Measurements from ENCODE around the gene INTS4.
A peak's percentile ranks its signal among the peaks of the same experiment; 100 is the strongest.
"Not testable (repeated sequence)": the region's sequence is repeated elsewhere in the genome, so short reads cannot be mapped to it uniquely, and the experiment has no call there.

The INTS4 gene

DNA sequence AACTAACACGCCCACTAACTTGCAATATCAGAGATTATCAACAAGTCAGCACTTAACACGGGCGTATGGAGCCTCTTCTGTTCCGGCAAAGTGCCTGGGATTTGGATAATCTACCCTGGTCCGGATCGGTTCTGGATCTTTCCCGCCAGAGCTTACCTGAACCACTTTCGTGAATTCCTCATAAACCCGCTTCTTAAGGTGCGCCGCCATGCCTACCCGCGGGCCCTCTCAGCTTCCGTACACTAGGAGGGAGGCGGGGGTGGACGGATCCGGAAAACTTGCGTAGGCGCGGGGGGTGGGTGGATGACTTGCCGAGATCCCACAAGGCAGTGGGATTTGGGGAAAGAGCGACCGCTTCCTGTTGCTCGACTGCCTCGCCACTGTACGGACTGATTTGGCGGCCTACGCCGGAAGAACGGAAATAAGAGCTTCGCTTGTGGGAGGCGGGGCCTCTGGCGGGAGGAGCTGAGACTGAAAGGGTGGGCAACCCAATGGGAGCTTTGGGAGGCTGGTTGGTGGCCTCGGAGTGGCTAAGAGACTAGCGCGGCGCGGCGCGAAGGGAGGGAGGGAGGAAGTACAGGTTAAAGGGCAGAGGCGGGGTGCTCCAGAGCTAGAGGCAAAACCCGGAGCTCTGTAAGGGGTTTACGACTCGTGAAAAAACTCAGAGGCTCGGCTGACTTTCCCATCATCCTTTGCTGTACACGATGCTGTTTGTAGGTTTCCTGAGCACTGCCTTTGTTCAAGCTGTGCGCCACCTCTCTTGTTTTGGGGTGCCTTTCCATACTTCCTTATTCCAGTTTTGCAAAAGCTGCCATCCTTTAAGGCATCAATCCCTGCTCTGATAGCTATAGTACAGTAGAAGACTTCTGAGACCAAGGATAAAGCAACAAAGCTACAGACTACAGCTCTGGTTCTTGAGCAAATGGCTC is at the start of gene INTS4:
INTS4 (minus strand) TSS at position 235 of the 929 bp plus-strand sequence; CDS start at position 210, 25 bp downstream.
- peak; percentile 98 to 100 (median 99) for DNase-seq
- intact Hi-C loops (cut with DNase I): loop anchor here (1.0 to 5.0 kb wide), 4 partner anchors 36 to 193 kb away; partner anchors contain the start of genes KCTD21, RSF1 and USP35

DNA sequence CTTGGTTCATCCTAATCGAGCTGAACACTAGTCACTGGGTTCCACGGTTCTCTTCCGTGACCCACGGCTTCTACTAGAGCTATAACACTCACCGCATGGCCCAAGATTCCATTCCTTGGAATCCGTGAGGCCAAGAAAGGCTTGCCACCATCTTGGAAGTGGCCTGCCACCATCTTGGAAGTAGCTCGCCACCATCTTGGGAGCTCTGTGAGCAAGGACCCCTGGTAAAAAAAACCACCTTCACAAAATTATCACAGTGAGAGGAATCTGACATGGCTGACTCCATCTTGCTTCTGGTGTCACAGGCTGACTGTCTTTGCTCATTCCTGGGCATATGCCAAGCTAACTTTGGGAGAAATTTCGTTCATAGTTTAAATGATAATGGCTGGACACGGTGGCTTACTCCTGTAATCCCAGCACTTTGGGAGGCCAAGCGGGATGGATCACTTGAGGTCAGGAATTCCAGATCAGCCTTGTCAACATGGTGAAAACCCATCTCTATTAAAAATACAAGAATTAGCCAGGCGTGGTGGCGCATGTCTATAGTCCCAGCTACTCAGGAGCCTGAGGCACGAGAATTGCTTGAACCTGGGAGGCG is 47.5 kb upstream of the INTS4 start:
- intact Hi-C loops (cut with DNase I): loop anchor here (10.0 kb wide), 1 partner anchor 217 kb away; the partner anchor contains the start of genes AAMDC and RSF1
- DNase-seq: no peak

GRCh38 chr11:78041380-78041719 is 46.9 kb upstream of the INTS4 start:
- intact Hi-C loops (cut with DNase I): loop anchor here (10.0 kb wide), 1 partner anchor 217 kb away; the partner anchor contains the start of genes AAMDC and RSF1
- DNase-seq: not testable (repeated sequence)

DNA sequence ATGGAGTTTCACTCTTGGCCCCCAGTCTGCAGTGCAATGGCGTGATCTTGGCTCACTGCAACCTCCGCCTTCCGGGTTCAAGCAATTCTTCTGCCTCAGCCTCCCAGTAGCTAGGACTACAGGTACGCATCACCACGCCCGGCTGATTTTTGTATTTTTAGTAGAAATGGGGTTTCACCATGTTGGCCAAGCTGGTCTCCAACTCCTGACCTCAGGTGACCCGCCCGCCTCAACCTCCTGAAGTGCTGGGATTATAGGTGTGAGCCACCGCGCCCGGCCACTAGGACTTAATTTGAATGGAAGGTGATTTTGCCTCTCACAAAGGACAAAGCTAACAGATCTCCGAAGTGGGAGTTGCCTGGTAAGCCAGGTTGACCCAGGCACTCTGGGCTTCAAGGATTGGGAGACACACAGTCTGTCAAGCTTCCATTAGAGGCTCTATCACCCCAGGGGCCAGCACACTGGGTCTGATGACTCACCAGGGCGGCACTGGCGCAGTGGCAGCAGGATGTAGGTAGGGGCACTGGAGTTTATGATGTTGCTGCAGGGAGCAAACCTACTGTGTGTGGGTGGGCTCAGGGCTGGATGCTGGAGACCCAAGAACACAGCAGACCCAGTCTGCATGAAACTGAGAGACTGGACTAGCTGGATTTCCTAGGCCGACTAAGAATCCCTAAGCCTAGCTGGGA is 46.4 kb upstream of the INTS4 start:
- peak in 2 of 10 donors; percentile 59 to 62 for DNase-seq
- intact Hi-C loops (cut with DNase I): loop anchor here (10.0 kb wide), 1 partner anchor 216 kb away; the partner anchor contains the start of genes AAMDC and RSF1

DNA sequence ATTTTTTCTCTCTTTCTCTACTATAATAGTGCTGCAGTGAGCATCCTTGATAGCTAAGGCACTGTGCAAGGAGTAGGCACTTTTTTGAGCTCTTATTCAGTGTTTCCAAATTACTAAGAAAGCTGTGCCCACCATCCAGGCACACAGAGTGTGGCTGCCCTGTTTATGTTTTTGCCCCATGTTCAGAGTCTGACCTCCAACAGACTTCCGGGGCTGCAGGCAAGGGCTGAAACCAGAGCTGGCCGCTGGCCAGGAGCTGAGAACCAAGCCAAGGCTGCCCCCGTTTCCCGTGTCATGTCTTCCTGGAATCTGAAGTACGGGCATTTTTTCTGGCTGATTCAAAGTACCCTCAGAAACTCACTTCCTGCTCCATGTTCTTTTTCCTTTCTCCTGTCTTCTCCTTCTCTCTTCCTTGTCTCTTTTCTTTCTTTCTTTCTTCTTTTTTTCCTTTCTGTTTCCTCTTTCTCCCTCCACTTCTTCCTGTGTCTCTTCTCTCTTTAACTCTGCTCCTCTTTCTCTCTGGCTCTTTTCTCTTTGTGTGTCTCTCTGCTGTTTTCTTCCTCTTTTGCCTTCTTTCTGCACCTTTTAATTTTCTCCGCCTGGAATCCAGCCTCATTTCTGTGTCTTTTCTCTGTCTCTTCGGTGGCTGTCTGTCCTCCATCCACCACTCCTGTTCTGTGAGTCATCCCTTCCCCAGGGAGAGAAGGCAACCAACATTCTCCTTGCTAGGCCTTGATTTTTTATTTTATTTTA is 45.6 kb upstream of the INTS4 start:
- intact Hi-C loops (cut with DNase I): loop anchor here (10.0 kb wide), 1 partner anchor 215 kb away; the partner anchor contains the start of genes AAMDC and RSF1
- DNase-seq: peak in 8 of 10 donors; percentile 18 to 90 (median 57)

DNA sequence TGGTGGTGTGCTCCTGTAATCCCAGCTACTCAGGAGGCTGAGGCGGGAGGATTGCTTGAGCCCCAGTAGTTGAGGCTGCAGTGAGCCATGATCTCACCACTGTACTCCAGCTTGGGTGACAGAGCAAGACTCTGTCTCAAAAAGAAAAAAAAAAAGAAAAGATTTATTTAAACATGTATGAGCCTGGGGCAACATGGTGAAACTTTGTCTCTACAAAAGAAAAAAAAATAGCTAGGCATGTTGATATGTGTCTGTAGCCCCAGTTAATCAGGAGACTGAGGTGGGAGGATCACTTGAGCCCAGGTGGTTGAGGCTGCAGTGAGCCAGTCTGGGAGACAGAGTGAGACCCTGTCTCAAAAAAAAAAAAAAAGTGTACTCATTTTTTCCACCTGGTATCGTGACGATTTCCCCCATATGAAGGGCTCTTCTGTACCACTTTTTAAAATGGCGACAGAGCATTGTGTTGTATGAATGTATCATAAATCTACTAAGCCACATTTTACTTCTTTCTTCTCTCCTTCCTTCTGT is 45.0 kb upstream of the INTS4 start:
- peak in 1 of 10 donors; percentile 26 for DNase-seq
- intact Hi-C loops (cut with DNase I): no loop called here

DNA sequence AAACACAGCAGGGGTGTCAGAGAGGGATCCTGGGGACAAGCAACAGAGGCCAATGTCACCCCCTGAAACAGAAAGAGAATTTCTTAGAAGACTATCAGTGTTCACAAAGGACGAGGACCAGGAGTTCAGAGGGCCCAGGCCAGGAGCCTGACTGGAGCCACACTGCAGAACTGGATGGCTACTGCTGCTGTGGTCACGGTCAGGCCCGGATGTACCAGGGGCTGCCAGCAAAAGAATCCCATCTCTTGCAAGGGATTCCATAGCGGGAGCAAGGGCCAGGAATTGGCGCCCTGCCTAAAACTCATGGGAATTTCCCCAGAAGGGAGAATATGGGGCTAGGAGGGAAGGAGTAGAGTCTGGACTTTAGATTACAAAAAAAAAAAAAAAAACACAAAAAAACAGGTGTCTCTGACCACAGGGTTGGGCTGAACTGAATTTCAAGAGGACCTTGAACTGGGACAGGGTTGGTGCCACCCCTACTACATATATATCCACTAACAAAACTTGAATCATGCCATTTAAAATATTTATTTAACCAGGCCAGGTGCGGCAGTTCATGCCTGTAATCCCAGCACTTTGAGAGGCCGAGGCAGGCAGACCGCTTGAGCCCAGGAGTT is 44.3 kb upstream of the INTS4 start:
- intact Hi-C loops (cut with DNase I): no loop called here
- peak in 2 of 10 donors; percentile 69 to 76 for DNase-seq

DNA sequence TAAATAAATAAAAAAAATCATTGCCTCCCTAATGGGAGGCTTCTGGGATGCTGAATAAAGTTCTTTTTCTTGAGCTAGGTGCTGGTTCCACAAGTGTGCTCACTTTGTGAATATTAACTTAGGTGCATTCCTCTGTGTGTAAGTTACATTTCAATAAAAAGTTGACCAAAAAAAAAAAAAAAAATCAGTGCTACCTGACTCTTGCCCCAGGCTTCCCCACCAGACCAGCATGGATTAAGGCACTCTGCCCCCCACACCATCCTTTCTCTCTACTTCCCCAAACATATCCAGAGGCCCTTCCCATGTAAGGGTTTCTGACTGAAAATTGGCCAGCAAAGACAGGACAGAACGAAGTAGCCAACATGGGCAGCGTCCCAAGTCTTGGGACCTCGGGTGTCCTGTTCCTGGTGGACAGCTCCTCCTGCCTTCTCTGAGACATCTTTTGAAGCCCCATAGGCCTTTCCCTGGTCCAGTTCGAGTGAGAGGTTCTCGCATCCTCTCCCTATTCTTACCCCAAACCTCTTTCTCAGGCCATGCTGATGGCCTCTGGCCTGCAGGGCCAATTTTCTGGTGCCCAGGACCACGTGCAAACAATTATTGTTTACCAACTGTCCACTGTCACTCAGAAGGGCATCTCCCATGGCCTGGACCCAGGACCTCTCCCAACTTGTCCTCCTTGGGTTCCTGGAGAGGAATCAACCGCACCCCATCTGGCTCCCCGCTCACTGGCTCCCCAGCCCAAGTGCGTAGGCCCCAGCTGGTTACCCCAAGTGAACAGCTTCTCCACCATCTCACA is 43.6 kb upstream of the INTS4 start:
- intact Hi-C loops (cut with DNase I): no loop called here

DNA sequence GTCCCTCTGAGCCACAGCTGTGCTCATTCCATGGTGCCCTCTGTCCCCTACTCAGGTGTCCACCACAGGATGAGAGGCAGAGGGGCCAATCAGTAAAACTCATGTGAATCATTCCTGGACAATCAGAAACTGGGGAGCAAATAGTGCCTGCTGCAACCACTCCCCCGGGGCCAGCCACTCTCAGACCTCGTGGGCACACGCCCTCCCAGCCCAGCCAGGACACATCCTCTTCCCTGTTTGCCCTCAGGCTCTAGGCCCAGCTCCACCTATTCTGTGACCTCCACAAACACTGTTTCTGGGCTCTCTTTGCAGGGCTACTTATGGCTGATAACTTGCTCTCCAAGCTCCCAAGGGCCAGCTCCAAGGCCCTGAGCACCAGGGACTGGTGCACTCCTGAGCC is 42.6 kb upstream of the INTS4 start:
- intact Hi-C loops (cut with DNase I): no loop called here
- DNase-seq: peak in 2 of 10 donors; percentile 55 to 78

More for the DNA sequence above, 43.6 kb upstream of the INTS4 start:
- DNase-seq: peak in 2 of 10 donors; percentile 39 to 42

DNA sequence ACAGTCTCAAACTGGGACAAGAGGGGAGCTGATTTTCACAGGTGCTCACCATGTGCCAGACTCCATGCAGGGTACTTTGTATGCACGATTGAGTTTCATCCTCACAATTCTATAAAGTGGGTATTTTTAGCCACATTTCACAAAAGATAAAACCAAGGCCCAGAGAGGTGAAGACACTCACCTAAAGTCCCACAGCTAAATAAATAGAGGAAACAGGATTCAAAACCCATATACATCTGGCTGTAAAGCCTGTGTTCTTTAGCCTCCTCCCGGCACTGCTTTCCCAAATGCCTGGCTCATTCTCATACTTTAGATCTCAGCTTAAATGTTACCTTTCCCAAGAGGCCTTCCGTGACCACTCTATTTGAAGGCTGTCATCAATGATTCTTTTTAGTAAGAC is 41.8 kb upstream of the INTS4 start:
- intact Hi-C loops (cut with DNase I): no loop called here
- no peak for DNase-seq

- intact Hi-C loops (cut with DNase I): no loop called here
- DNase-seq: peak in 2 of 10 donors; percentile 19 to 55
Measured at GRCh38 chr11:78034623-78035022, 40.2 kb upstream of the INTS4 start.

- DNase-seq: no peak
- intact Hi-C loops (cut with DNase I): no loop called here
Measured at GRCh38 chr11:78033040-78033439, 38.6 kb upstream of the INTS4 start.

DNA sequence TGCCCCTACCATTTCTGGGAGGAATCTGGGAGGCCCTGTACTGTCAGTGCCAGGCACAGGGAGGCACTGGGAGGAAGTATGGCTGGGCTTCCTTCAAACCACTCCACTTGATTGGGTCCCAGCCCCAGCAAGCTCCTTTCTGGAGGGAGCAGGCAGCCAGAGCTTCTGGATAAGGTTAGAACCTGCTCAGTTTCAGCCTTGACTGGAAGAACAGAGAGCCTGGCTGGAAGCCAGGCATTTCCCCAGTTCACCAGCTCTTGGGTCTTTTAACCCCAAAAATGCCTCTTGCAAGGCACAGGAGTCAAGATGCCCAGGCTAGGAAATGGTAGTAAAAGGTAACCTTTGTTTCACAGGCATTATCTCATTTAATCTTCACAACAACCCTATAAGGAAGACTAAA is 37.6 kb upstream of the INTS4 start:
- no peak for DNase-seq
- intact Hi-C loops (cut with DNase I): no loop called here

GRCh38 chr11:78031629-78032028 is 37.2 kb upstream of the INTS4 start:
- DNase-seq: no peak
- intact Hi-C loops (cut with DNase I): loop anchor here (2.0 kb wide), 1 partner anchor 37 kb away; the partner anchor contains the start of gene INTS4

DNA sequence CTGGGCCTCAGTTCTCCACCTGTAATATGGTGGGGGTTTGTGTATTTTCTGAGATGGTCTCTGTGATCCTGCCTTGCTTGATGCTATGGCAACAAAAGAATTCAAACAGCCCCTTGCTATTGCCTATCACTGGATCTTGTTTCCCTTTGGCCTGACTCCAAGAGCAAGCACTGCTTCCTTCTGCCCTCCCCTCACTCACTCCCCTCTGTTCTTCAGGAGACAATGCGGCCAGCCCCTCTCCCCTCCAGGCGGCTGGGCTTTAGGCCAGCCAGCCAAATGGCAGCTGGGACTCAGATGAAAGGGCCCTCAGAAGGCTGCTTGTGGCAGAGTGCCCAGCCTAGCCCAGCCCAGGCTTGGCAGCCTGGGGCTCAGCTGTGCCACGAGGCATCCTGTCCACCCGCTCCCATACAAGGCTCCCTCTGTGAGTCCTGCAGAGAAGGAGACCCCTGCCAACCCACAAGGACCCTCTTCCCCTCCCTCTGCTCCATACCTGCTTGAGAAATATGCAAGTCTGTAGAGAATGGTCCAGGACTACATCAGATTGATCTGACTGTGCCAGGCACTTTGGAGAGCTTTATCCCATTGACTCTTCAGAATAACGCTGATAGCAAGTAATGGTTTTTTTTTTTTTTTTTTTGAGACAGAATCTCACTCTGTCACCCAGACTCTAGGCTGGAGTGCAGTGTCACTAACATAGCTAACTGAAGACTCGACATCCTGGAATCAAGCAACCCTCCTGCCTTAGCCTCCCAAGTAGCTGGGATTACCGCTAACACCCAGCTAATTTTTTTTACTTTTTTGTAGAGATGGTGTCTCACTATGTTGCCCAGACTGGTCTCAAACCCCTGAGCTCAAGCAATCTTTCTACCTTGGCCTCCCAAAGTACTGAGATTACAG is 36.2 kb upstream of the INTS4 start:
- peak; percentile 83 to 98 (median 89) for DNase-seq
- intact Hi-C loops (cut with DNase I): loop anchor here (2.0 kb wide), 1 partner anchor 36 kb away; the partner anchor contains the start of gene INTS4

DNA sequence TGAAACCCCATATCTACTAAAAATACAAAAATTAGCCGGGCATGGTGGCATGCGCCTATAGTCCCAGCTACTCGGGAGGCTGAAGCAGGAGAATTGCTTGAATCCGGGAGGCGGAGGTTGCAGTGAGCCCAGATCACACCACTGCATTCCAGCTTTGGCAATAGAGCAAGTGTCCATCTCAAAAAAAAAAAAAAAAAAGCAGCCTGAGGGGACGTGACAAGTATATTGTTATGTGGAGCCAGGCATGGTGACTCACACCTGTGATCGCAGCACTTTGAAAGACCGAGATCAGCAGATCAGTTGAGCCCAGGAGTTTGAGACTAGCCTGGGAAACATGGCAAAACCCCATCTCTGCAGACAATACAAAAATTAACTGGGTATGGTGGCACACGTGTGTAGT is 34.0 kb upstream of the INTS4 start:
- intact Hi-C loops (cut with DNase I); DNase-seq: not testable (repeated sequence)

DNA sequence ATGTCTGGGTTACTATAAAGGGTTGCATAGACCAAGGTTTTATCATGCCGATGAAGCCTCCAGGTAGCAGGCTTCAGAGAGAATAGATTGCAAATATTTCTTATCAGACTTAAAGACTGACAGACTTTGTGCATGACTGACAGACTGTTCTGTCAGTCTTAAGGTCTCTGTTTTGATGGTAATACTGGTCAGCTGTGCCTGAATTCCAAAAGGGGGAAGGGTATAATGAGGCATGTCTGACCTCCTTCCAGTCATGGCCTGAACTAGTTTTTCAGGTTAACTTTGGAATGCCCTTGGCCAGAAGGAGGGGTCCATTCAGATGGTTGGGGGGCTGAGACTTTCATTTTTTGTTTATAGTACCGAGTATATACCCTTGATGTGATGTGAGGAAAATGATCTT is 33.3 kb upstream of the INTS4 start:
- DNase-seq: no peak
- intact Hi-C loops (cut with DNase I): no loop called here

Measured in posterior cingulate gyrus (tissue), 11 donors.